Tibial nerve (tissue), 4 donors: ENCODE results near the gene KIRREL2. TPM values are rescaled to one million over a fixed set of nuclear protein-coding genes. Genes with fewer than 3 reads are reported as not detected.

ENCODE experiments used
- DNase-seq, 2 donors: peaks; one replicate each; pipeline ENCODE4 v3.0.0-alpha.2; 2019; ENCODE audit warnings: low spot score in 2 of 2
- H3K27ac ChIP-seq, 4 donors: fragments of 200-600 bp; sonication (generic) in 3 of 4; one replicate each; pipeline ENCODE4 v1.5.1; 2017 to 2019; ENCODE audit warnings: mild to moderate bottlenecking in 1 of 4
- H3K27me3 ChIP-seq, 2 donors: fragments of 200-600 bp; sonication (generic) in 1 of 2; one replicate each; pipeline versions ENCODE4 v1.5.1 to v1.6.0; 2017 to 2019
- H3K36me3 ChIP-seq, 3 donors: fragments of 200-600 bp; sonication (generic); one replicate each; pipeline ENCODE4 v1.5.1; 2018 to 2019
- H3K4me1 ChIP-seq, 4 donors: fragments of 200-600 bp; sonication (generic) in 3 of 4; one replicate each; pipeline ENCODE4 v1.5.1; 2017 to 2019
- H3K4me3 ChIP-seq, 4 donors: fragments of 200-600 bp; sonication (generic) in 3 of 4; one replicate each; pipeline ENCODE4 v1.5.1; 2017 to 2019; ENCODE audit warnings: mild to moderate bottlenecking in 1 of 4, moderate library complexity in 1 of 4
- H3K9me3 ChIP-seq, 4 donors: fragments of 200-600 bp; sonication (generic) in 3 of 4; one replicate each; pipeline ENCODE4 v1.5.1; 2017 to 2019
- CTCF ChIP-seq, 5 experiments: fragments of 200-600 bp in 3 of 5; fragments of 450-650 bp in 2 of 5; sonication (generic) in 3 of 5; IDR thresholded peaks; one replicate each; pipeline ENCODE4 v1.5.1; 2016 to 2019; ENCODE audit warnings: antibody characterized with exemption in 5 of 5, mild to moderate bottlenecking in 3 of 5, moderate library complexity in 2 of 5
- EP300 ChIP-seq, 2 donors: sonication (generic); formaldehyde crosslinking; IDR thresholded peaks; one replicate each; pipeline ENCODE4 v1.6.1; 2017; ENCODE audit warnings: antibody characterized with exemption in 2 of 2, mild to moderate bottlenecking in 1 of 2
- POLR2A ChIP-seq, 2 donors: fragments of 450-650 bp; IDR thresholded peaks; one replicate each; pipeline ENCODE4 v1.6.1; 2017; ENCODE audit warnings: antibody characterized with exemption in 2 of 2, mild to moderate bottlenecking in 2 of 2, moderate library complexity in 2 of 2
- WGBS, 2 donors: methylation state at CpG; one replicate each; pipeline ENCODE4 v1.1.5; 2018; 5-methylcytosine and 5-hydroxymethylcytosine counted together
- total RNA-seq, 4 donors: library from RNA; depleted of rRNA; stranded (reverse); fragments of >200 nt; gene quantifications; one replicate each; pipeline ENCODE4 v1.1.0, GENCODE V29; 2016

The KIRREL2 gene
- total RNA-seq, 4 donors from 2014 or later = 0.44 TPM; not detected in 3

- TF ChIP-seq POLR2A (IDR thresholded peaks at IDR 0.05) (no peak), EP300 (IDR thresholded peaks at IDR 0.05) (no peak), CTCF (IDR thresholded peaks at IDR 0.05) (no peak)
- H3K9me3 ChIP-seq = no peaks in the 10 kb centered on the region
- peaks cover 0 to 13% (median 6%) of the 10 kb centered on the region in 4 donors for H3K4me1 ChIP-seq
- 91 to 95% methylated on average over 27 to 32 of the region's 32 CpGs for WGBS, 2 donors
- no peak overlapping the region for H3K4me3 ChIP-seq
- DNase-seq = no peak
- peaks cover 0 to 44% of the 10 kb centered on the region in 2 donors for H3K27me3 ChIP-seq
- peaks cover 0 to 8% (median 0%) of the 10 kb centered on the region in 3 donors for H3K36me3 ChIP-seq
- H3K27ac ChIP-seq = no peak overlapping the region
These were observed 17.8 kb downstream of the KIRREL2 start for GRCh38 chr19:35874392-35874930.

GRCh38 chr19:35879068-35879467 is 22.4 kb downstream of the KIRREL2 start:
- Histone ChIP-seq H3K4me1 (peaks cover 0 to 5% (median 0%) of the 10 kb centered on the region in 4 donors), H3K9me3 (no peaks in the 10 kb centered on the region)
- WGBS, 2 donors = 49 to 54% methylated on average over 23 of the region's 23 CpGs

GRCh38 chr19:35879770-35880317 is 23.1 kb downstream of the KIRREL2 start:
- H3K4me1 ChIP-seq = peaks cover 0 to 5% (median 0%) of the 10 kb centered on the region in 4 donors
- DNase-seq = peak; percentile 74 to 88
- TF ChIP-seq CTCF (IDR thresholded peaks at IDR 0.05) (no peak), EP300 (IDR thresholded peaks at IDR 0.05) (peak in 1 of 2 donors; percentile 56), POLR2A (IDR thresholded peaks at IDR 0.05) (no peak)
- WGBS, 2 donors = 2 to 5% methylated on average over 19 to 28 of the region's 28 CpGs
- H3K9me3 ChIP-seq = no peaks in the 10 kb centered on the region
- peaks cover 0 to under 1% (median 0%) of the 10 kb centered on the region in 3 donors for H3K36me3 ChIP-seq
- no peak overlapping the region for H3K4me3 ChIP-seq
- H3K27me3 ChIP-seq = peaks cover 0 to 14% of the 10 kb centered on the region in 2 donors
- H3K27ac ChIP-seq = no peak overlapping the region

More at GRCh38 chr19:35879068-35879467, 22.4 kb downstream of the KIRREL2 start:
- peaks cover 0 to 14% of the 10 kb centered on the region in 2 donors for H3K27me3 ChIP-seq
- no peak for DNase-seq
- TF ChIP-seq EP300 (IDR thresholded peaks at IDR 0.05) (no peak), CTCF (IDR thresholded peaks at IDR 0.05) (no peak), POLR2A (IDR thresholded peaks at IDR 0.05) (no peak)
- no peak overlapping the region for H3K4me3 ChIP-seq
- H3K36me3 ChIP-seq = peaks cover 0 to 8% (median 0%) of the 10 kb centered on the region in 3 donors
- no peak overlapping the region for H3K27ac ChIP-seq

- Histone ChIP-seq H3K27me3 (peaks cover 0 to 14% of the 10 kb centered on the region in 2 donors), H3K27ac (no peak overlapping the region), H3K36me3 (peaks cover 0 to 9% (median 0%) of the 10 kb centered on the region in 3 donors), H3K4me3 (no peak overlapping the region), H3K9me3 (no peaks in the 10 kb centered on the region), H3K4me1 (peaks cover 0 to 5% (median 0%) of the 10 kb centered on the region in 4 donors)
- peak in 1 of 2 donors; percentile 80 for DNase-seq
- TF ChIP-seq POLR2A (IDR thresholded peaks at IDR 0.05) (no peak), EP300 (IDR thresholded peaks at IDR 0.05) (peak in 1 of 2 donors; percentile 10), CTCF (IDR thresholded peaks at IDR 0.05) (peak; percentile 53 to 66 (median 56))
- 23 to 25% methylated on average over 8 of the region's 8 CpGs for WGBS, 2 donors
These were observed 25.6 kb downstream of the KIRREL2 start for GRCh38 chr19:35882114-35882832.

- H3K36me3 ChIP-seq = peaks cover 0 to 26% (median 6%) of the 10 kb centered on the region in 3 donors
- TF ChIP-seq EP300 (IDR thresholded peaks at IDR 0.05) = no peak
- no peak for TF ChIP-seq CTCF (IDR thresholded peaks at IDR 0.05)
- no peak for TF ChIP-seq POLR2A (IDR thresholded peaks at IDR 0.05)
- no peak overlapping the region for H3K27ac ChIP-seq
- H3K9me3 ChIP-seq = no peaks in the 10 kb centered on the region
- no peak for DNase-seq
- H3K27me3 ChIP-seq = peaks cover 0 to 5% of the 10 kb centered on the region in 2 donors
- 64 to 79% methylated on average over 2 of the region's 2 CpGs for WGBS, 2 donors
- no peak overlapping the region for H3K4me3 ChIP-seq
- peaks cover 0 to 5% (median 0%) of the 10 kb centered on the region in 4 donors for H3K4me1 ChIP-seq
These were observed 27.2 kb downstream of the KIRREL2 start for GRCh38 chr19:35883882-35884281.
